GM23338 (cell line): ENCODE data around the gene MYO7B. TPM values are rescaled to one million over a fixed set of nuclear protein-coding genes. Genes with fewer than 3 reads are reported as not detected.

Source experiments
- ATAC-seq: fragments of 200-7000 bp; cut with Tn5 transposase; 3 replicates; pipeline ENCODE4 v1.9.1; 2020
- DNase-seq: peaks from one replicate; pipeline ENCODE4 v3.0.0-alpha.2; 2015; ENCODE audit warnings: low spot score
- H2AFZ ChIP-seq: fragments of 200-600 bp; sonication (generic); 2 replicates; pipeline ENCODE4 v1.8.0; 2016; ENCODE audit warnings: antibody characterized with exemption, mild to moderate bottlenecking, moderate library complexity
- H3F3A ChIP-seq: fragments of 200-600 bp; sonication (generic); replicated peaks from 2 replicates; pipeline ENCODE4 v1.8.0; 2017; ENCODE audit warnings: antibody characterized with exemption, mixed run types, low read depth
- H3K27ac ChIP-seq: fragments of 200-600 bp; sonication (generic); 2 replicates; pipeline ENCODE4 v1.6.1; 2016; ENCODE audit warnings: low read depth
- H3K27me3 ChIP-seq: fragments of 200-600 bp; sonication (generic); 2 replicates; pipeline ENCODE4 v1.8.0; 2016; ENCODE audit warnings: mild to moderate bottlenecking, mixed run types, moderate library complexity; ENCODE audit not compliant: insufficient read depth
- H3K36me3 ChIP-seq: fragments of 200-600 bp; sonication (generic); 2 replicates; pipeline ENCODE4 v1.8.0; 2016; ENCODE audit warnings: mild to moderate bottlenecking; ENCODE audit not compliant: insufficient read depth
- H3K4me1 ChIP-seq: fragments of 200-600 bp; sonication (generic); 2 replicates; pipeline ENCODE4 v1.8.0; 2016; ENCODE audit warnings: mild to moderate bottlenecking, moderate library complexity; ENCODE audit not compliant: insufficient read depth
- H3K4me2 ChIP-seq: fragments of 200-600 bp; sonication (generic); 2 replicates; pipeline ENCODE4 v1.7.1; 2017; ENCODE audit warnings: mixed run types
- H3K4me3 ChIP-seq: fragments of 200-600 bp; sonication (generic); 2 replicates; pipeline ENCODE4 v1.6.1; 2016; ENCODE audit warnings: mixed run types
- H3K79me2 ChIP-seq: fragments of 200-600 bp; sonication (generic); replicated peaks from 2 replicates; pipeline ENCODE4 v1.8.0; 2017; ENCODE audit warnings: mild to moderate bottlenecking; ENCODE audit not compliant: insufficient read depth
- H3K9me2 ChIP-seq: fragments of 200-600 bp; sonication (generic); 2 replicates; pipeline ENCODE4 v1.8.0; 2017; ENCODE audit not compliant: insufficient read depth
- H4K20me1 ChIP-seq: fragments of 200-600 bp; sonication (generic); replicated peaks from 2 replicates; pipeline ENCODE4 v1.8.0; 2017; ENCODE audit warnings: mild to moderate bottlenecking; ENCODE audit not compliant: insufficient read depth
- H3K27ac Mint-ChIP-seq: 2 replicates; pipeline ENCODE4 v1.8.0; 2020; ENCODE audit warnings: inconsistent platforms, mild to moderate bottlenecking, moderate library complexity, mixed read lengths
- H3K27me3 Mint-ChIP-seq: 3 replicates; pipeline ENCODE4 v1.8.0; 2022; ENCODE audit warnings: low read depth, mild to moderate bottlenecking, moderate library complexity, mixed read lengths, inconsistent platforms; ENCODE audit not compliant: insufficient read depth, poor library complexity
- H3K36me3 Mint-ChIP-seq: 3 replicates; pipeline ENCODE4 v1.8.0; 2021; ENCODE audit warnings: low read depth, mild to moderate bottlenecking, inconsistent platforms, moderate library complexity, mixed read lengths
- H3K4me1 Mint-ChIP-seq: 3 replicates; pipeline ENCODE4 v1.8.0; 2020; ENCODE audit warnings: mild to moderate bottlenecking, inconsistent platforms, mixed read lengths
- H3K4me3 Mint-ChIP-seq: 3 replicates; pipeline ENCODE4 v1.8.0; 2021; ENCODE audit warnings: moderate library complexity, mild to moderate bottlenecking, inconsistent platforms, mixed read lengths
- H3K9me3 Mint-ChIP-seq: 3 replicates; pipeline ENCODE4 v1.8.0; 2020; ENCODE audit warnings: moderate library complexity, mild to moderate bottlenecking, inconsistent platforms, mixed read lengths
- CREB1 ChIP-seq: fragments of 250-450 bp; sonication (Bioruptor Pico); IDR thresholded peaks from 2 replicates; pipeline ENCODE4 v1.5.0; 2020; ENCODE audit warnings: low read depth, mild to moderate bottlenecking, moderate library complexity
- CTCF ChIP-seq, 2 experiments: fragments of 200-600 bp in 1 of 2; sonication (generic) in 1 of 2; conservative IDR thresholded peaks; 2 replicates each; pipeline versions ENCODE4 v1.5.1 to v1.6.1; 2016 to 2017; ENCODE audit warnings: antibody characterized with exemption in 2 of 2, low read depth in 2 of 2, mild to moderate bottlenecking in 2 of 2, moderate library complexity in 1 of 2
- EZH2 ChIP-seq: fragments of 200-600 bp; sonication (generic); IDR thresholded peaks from one replicate; pipeline ENCODE4 v1.8.0; 2017; ENCODE audit warnings: antibody characterized with exemption, mild to moderate bottlenecking, low read depth; ENCODE audit not compliant: unreplicated experiment
- EZH2phosphoT487 ChIP-seq: fragments of 200-600 bp; sonication (generic); IDR thresholded peaks from one replicate; pipeline ENCODE4 v1.8.1; 2018; ENCODE audit warnings: antibody characterized with exemption; ENCODE audit not compliant: unreplicated experiment
- JUNB ChIP-seq: IDR thresholded peaks from one replicate; pipeline ENCODE4 v1.6.1; 2016; ENCODE audit warnings: antibody characterized with exemption; ENCODE audit not compliant: unreplicated experiment
- NANOG ChIP-seq: IDR thresholded peaks from 2 replicates; pipeline ENCODE4 v1.6.1; 2016; ENCODE audit warnings: antibody characterized with exemption, borderline replicate concordance
- POLR2AphosphoS5 ChIP-seq: IDR thresholded peaks from 2 replicates; pipeline ENCODE4 v1.6.1; 2016; ENCODE audit warnings: antibody characterized with exemption, low read depth
- REST ChIP-seq: IDR thresholded peaks from one replicate; pipeline ENCODE4 v1.6.1; 2018; ENCODE audit warnings: antibody characterized with exemption; ENCODE audit not compliant: unreplicated experiment
- STAT1 ChIP-seq: IDR thresholded peaks from one replicate; pipeline ENCODE4 v1.6.1; 2016; ENCODE audit warnings: antibody characterized with exemption; ENCODE audit not compliant: unreplicated experiment
- ZNF114 ChIP-seq: fragments of 250-450 bp; sonication (Bioruptor Pico); IDR thresholded peaks from 2 replicates; pipeline ENCODE4 v1.5.0; 2020; ENCODE audit warnings: mild to moderate bottlenecking, moderate library complexity
- ZNF331 ChIP-seq: fragments of 250-450 bp; sonication (Bioruptor Pico); IDR thresholded peaks from 2 replicates; pipeline ENCODE4 v1.5.0; 2020; ENCODE audit warnings: low read depth, mild to moderate bottlenecking, moderate library complexity
- polyA plus RNA-seq: library from polyadenylated mRNA; unstranded; fragments of >200 nt; fragmentation: Nextera tagmentation; extraction: Ambion mirVana; gene quantifications from 2 replicates; pipeline ENCODE4 v1.2.1, GENCODE V29; 2016
- total RNA-seq: library from RNA; depleted of rRNA; stranded (reverse); fragments of >200 nt; shearing (Covaris generic); gene quantifications from 2 replicates; pipeline ENCODE4 v1.2.3, GENCODE V29; 2014
- TF ChIP-seq, protein P1 (sequence below): fragments of 250-450 bp; sonication (Bioruptor Pico); IDR thresholded peaks from 2 replicates; pipeline ENCODE4 v1.5.0; 2020; ENCODE audit warnings: mild to moderate bottlenecking, moderate library complexity
- TF ChIP-seq, protein P2 (sequence below): IDR thresholded peaks from 2 replicates; pipeline ENCODE4 v1.6.1; 2016; ENCODE audit warnings: antibody characterized with exemption

The MYO7B gene
- total and polyA plus RNA-seq, 2 experiments from 2014 or later: not detected

DNA sequence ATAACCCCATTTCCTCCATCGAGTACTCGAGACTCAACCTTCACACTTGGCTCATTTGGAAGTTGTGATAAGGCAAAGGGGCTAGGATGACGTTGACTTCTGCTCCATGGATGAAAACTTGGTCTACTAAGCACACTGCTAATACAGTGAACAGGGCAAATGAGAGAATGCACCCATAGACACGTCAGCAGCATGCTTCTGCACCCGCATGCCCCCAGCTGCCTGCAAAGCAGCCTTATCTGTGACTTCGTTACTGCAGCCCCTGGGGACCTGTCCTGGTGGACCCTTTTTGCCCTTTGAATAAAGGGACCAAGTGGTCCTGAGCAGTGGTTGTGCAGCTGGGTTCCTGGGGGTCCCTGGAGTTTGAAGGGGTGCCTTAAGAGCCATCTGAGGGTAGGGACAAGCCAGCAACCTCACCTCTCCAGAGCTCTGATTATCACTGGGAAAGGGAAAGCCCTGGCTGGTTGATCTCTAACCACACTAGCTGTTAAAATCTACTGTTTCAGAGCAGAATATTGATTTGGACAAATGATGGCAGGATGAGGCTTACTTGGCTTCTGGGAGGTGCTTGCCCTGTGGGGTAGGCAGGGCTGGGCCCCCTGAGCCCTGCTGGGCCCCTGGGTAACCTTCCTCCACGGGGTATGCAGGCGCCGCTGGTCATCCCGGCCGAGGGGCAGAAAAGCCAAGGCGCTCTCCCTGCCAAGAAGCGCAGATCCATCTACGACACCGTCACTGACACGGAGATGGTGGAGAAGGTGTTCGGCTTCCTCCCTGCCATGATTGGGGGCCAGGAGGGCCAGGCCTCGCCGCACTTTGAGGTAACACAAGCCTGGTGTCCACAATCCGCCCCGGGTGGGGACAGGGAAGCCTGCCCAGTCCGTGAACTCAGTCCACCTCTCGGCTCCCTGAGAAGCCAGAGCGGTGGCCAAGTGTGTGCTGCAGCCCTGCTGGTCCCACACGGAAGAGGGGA is 72.9 kb downstream of the MYO7B start:
- Mint-ChIP-seq H3K4me3 (no peak overlapping the region), H3K36me3 (no peaks in the 10 kb centered on the region; the same call in 2 of the 3 replicates), H3K27me3 (peaks cover 13% of the 10 kb centered on the region), H3K4me1 (no peaks in the 10 kb centered on the region), H3K27ac (no peak overlapping the region), H3K9me3 (0 out of 3 replicates have a peak, but pooled peaks cover 3% of the 10 kb centered on the region)
- H3K27me3 ChIP-seq: no peaks in the 10 kb centered on the region
- H3K36me3 ChIP-seq: no peaks in the 10 kb centered on the region
- H3K9me2 ChIP-seq: no peaks in the 10 kb centered on the region
- no peaks in the 10 kb centered on the region for H3K79me2 ChIP-seq
- DNase-seq: no peak
- no peak overlapping the region for H3K4me3 ChIP-seq
- no peaks in the 10 kb centered on the region for H4K20me1 ChIP-seq
- TF ChIP-seq, protein P1, sequence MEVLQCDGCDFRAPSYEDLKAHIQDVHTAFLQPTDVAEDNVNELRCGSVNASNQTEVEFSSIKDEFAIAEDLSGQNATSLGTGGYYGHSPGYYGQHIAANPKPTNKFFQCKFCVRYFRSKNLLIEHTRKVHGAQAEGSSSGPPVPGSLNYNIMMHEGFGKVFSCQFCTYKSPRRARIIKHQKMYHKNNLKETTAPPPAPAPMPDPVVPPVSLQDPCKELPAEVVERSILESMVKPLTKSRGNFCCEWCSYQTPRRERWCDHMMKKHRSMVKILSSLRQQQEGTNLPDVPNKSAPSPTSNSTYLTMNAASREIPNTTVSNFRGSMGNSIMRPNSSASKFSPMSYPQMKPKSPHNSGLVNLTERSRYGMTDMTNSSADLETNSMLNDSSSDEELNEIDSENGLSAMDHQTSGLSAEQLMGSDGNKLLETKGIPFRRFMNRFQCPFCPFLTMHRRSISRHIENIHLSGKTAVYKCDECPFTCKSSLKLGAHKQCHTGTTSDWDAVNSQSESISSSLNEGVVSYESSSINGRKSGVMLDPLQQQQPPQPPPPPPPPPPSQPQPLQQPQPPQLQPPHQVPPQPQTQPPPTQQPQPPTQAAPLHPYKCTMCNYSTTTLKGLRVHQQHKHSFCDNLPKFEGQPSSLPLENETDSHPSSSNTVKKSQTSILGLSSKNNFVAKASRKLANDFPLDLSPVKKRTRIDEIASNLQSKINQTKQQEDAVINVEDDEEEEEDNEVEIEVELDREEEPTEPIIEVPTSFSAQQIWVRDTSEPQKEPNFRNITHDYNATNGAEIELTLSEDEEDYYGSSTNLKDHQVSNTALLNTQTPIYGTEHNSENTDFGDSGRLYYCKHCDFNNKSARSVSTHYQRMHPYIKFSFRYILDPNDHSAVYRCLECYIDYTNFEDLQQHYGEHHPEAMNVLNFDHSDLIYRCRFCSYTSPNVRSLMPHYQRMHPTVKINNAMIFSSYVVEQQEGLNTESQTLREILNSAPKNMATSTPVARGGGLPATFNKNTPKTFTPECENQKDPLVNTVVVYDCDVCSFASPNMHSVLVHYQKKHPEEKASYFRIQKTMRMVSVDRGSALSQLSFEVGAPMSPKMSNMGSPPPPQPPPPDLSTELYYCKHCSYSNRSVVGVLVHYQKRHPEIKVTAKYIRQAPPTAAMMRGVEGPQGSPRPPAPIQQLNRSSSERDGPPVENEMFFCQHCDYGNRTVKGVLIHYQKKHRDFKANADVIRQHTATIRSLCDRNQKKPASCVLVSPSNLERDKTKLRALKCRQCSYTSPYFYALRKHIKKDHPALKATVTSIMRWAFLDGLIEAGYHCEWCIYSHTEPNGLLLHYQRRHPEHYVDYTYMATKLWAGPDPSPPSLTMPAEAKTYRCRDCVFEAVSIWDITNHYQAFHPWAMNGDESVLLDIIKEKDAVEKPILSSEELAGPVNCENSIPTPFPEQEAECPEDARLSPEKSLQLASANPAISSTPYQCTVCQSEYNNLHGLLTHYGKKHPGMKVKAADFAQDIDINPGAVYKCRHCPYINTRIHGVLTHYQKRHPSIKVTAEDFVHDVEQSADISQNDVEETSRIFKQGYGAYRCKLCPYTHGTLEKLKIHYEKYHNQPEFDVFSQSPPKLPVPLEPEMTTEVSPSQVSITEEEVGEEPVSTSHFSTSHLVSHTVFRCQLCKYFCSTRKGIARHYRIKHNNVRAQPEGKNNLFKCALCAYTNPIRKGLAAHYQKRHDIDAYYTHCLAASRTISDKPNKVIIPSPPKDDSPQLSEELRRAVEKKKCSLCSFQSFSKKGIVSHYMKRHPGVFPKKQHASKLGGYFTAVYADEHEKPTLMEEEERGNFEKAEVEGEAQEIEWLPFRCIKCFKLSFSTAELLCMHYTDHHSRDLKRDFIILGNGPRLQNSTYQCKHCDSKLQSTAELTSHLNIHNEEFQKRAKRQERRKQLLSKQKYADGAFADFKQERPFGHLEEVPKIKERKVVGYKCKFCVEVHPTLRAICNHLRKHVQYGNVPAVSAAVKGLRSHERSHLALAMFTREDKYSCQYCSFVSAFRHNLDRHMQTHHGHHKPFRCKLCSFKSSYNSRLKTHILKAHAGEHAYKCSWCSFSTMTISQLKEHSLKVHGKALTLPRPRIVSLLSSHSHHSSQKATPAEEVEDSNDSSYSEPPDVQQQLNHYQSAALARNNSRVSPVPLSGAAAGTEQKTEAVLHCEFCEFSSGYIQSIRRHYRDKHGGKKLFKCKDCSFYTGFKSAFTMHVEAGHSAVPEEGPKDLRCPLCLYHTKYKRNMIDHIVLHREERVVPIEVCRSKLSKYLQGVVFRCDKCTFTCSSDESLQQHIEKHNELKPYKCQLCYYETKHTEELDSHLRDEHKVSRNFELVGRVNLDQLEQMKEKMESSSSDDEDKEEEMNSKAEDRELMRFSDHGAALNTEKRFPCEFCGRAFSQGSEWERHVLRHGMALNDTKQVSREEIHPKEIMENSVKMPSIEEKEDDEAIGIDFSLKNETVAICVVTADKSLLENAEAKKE: no peak
- TF ChIP-seq REST: no peak
- TF ChIP-seq CREB1 (CRISPR knock-in tag): no peak
- no peak for TF ChIP-seq CTCF (conservative IDR thresholded peaks at IDR 0.05; ENCODE audit: low read depth in 2 of 2)
- TF ChIP-seq ZNF114 (CRISPR knock-in tag): no peak
- no peak for TF ChIP-seq JUNB
- TF ChIP-seq NANOG: no peak
- no peak for TF ChIP-seq POLR2AphosphoS5
- TF ChIP-seq STAT1: no peak
- no peak for TF ChIP-seq ZNF331 (CRISPR knock-in tag)
- TF ChIP-seq, protein P2, sequence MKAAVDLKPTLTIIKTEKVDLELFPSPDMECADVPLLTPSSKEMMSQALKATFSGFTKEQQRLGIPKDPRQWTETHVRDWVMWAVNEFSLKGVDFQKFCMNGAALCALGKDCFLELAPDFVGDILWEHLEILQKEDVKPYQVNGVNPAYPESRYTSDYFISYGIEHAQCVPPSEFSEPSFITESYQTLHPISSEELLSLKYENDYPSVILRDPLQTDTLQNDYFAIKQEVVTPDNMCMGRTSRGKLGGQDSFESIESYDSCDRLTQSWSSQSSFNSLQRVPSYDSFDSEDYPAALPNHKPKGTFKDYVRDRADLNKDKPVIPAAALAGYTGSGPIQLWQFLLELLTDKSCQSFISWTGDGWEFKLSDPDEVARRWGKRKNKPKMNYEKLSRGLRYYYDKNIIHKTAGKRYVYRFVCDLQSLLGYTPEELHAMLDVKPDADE: no peak
- TF ChIP-seq EZH2: no peak
- no peak for TF ChIP-seq EZH2phosphoT487
- H3K27ac ChIP-seq: no peak overlapping the region
- H3F3A ChIP-seq: no peaks in the 10 kb centered on the region
- H3K4me2 ChIP-seq: no peak overlapping the region
- ATAC-seq: no peak
- no peaks in the 10 kb centered on the region for H3K4me1 ChIP-seq
- H2AFZ ChIP-seq: no peak overlapping the region
